MM.1S (cell line): Measurements from ENCODE around the gene CHMP6.

ENCODE experiments used
- CTCF ChIP-seq: fragments of 300-600 bp; sonication (generic); IDR thresholded peaks from 2 replicates; pipeline ENCODE4 v1.5.1; 2016; ENCODE audit warnings: antibody characterized with exemption, low read length, mixed read lengths
- EZH2 ChIP-seq: fragments of 300-600 bp; sonication (generic); optimal IDR thresholded peaks from 2 replicates; pipeline ENCODE3; 2017; ENCODE audit warnings: low read depth, mild to moderate bottlenecking, antibody characterized with exemption, low read length, mixed read lengths
- EZH2phosphoT487 ChIP-seq: fragments of 300-600 bp; sonication (generic); IDR thresholded peaks from 2 replicates; pipeline ENCODE4 v1.6.1; 2018; ENCODE audit warnings: antibody characterized with exemption, low read length

- TF ChIP-seq CTCF = no peak
- TF ChIP-seq EZH2 = no peak
- TF ChIP-seq EZH2phosphoT487 = no peak
Observed at GRCh38 chr17:80978499-80979497, 12.8 kb upstream of the CHMP6 start.
